ENCODE data around the gene VWC2L.

VWC2L gene

DNA sequence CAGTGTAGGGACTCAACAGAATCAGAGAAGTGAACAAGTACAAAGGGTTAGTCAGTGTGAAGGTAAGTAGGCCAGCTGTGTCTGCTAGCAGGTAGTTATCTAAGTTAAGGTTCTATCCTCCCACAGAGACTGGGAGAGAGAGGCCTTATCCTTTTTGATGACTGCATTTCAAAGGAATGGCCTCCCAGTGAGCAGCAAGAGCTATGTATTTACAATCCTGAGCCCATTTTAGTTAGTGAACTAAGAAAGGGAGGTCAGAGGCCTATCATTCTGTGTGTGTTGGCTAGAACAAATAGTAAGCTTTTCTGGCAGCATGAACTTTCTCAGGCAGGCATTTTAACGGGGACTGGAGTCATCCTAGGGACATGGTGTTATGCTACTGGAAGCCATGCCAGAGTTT is 182.9 kb downstream of the VWC2L start:
- DNase-seq (ENCODE audit: low spot score), result no peak

DNA sequence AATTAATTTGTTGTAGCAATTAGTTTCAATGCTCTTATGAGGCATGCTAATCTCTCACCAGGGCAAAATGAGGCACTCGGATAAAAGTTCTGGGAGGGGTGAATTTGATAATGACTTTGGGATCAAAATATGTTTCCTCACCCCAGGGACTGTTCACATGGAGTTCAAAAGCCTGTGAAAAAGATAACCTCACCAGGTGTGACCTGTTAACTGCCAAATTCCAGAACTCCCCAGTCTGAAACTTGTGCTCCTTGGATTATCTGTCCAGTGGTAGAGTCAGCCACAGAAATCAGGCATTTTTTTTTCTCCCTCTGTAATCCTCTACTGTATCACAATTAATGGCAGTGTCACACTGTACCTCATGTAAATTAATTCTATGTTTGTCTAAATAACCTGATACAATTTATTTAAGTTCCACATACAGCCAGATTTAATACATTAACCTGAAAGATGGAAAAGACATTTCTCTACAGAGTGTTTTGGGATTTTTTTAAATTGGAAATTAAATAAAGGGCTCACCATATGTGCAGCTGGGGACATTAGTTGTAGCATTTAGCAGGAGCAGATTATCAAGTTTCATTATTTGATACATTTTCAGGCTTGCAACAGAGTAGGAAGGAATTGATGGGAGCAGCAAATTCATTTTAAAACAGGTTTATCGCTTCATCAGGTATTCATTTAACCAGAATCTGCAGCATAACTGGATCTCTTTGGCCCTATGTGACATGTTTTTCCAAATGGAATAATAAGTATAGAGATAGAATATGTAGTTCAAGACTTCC is 191.2 kb downstream of the VWC2L start:
- no peak for DNase-seq (ENCODE audit: low spot score)

DNA sequence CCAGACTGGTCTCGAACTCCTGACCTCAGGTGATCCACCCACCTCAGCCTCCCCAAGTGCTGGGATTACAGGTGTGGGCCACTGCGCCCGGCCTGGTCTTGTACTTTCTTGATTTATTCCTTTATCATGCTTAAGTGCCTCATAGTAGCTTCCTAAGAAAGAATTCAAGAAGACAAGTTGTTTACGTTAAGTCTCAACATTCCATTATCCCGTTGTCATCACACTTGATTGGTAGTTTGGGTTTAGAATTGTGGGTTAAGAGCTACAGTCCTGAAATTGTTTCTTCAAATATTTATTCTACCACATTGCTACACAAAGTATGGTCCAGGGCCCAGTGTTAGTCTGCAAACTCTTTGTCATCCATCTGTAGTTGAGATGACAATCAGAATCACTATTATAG is 194.0 kb downstream of the VWC2L start:
- DNase-seq (ENCODE audit: low spot score), result no peak

DNA sequence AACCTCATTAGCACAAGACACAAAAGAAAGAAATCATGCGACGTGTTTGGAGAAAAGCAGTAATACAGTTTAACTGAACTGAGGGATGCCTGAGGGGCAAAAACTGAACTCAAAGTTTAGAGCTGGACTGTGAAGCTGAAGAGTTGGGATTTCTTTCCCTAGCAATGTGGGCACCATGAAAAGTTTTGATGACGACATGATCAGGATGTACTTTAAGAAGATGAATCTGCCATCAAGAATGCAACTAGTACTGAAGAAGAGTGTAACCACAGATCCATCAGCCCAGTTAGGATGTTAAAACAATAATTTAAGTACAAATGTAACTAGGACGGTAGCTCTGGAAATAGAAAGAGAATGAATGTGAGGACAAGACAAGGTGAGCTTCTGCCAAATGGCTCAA is 196.2 kb downstream of the VWC2L start:
- no peak for DNase-seq (ENCODE audit: low spot score)

DNA sequence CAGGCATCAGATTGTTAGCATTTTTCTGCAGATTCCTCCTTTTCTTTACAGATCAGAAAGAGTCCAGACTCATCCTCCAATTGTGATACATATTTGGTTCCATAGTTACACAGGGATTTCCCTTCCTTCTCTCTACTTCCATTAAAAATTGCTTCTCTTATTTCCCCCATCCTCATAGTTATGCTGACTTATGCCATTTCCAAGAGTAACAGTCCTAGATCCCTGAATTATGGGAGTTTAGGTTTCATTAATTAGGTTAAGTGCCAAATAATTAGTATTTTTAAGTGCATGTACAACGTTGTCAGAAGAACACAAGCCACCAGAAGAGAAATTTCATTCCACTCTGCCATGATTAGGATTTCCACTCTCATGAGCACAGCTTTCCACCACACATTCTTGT is 200.2 kb downstream of the VWC2L start:
- no peak for DNase-seq (ENCODE audit: low spot score)

DNA sequence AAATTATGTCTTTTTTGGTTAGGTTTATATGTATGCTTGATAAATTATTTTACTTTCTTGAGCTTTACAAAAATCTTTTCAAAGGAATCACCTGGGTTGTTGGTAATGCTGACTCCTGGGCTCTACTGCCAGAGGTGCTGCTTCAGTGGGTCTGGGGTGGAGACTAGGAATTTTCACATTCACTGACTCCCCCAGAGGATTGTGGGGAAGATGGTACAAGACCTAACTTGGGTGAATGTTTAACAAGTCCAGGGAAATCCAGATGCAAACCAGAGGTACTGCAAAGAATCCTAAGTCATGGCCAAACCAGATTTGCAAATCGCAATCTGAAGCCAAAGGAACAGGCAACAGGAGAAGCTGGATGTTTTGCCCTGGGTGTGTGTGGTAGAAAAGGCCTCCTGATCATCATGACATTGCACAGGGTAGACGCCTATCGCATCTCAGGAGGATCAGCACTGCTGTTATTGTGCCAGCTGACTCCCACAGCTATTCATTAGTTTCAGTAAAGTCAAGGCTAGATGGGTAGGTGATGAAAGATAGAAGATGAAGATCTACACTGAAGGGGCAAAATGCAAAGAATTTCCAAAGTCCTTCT is 213.4 kb downstream of the VWC2L start:
- no peak for DNase-seq (ENCODE audit: low spot score)

DNA sequence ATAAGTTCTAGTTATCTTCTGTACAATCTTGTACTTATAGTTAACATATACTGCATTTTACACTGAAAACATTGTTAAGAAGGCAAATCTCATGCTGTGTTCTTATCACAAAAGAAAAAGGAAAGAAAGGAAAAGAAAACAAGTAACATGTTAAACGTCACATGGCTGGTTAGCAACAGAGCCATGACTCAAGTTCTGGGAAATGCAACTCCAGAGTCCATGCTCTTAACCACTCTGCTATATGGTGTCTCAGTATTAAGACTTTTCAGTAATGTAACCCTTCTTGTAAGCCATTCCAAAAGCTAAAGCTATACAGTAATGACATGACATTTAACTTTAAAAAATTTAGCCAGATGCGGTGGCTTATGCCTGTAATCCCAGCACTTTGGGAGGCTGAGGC is 217.2 kb downstream of the VWC2L start:
- no peak for DNase-seq (ENCODE audit: low spot score)
